Kidney glomerular epithelial cell (primary cell): ENCODE results near the gene TNIK.

Source experiments
- DNase-seq: peaks from one replicate; lab custom pipeline; 2025; lab: John Stamatoyannopoulos, UW

Gene TNIK

DNA sequence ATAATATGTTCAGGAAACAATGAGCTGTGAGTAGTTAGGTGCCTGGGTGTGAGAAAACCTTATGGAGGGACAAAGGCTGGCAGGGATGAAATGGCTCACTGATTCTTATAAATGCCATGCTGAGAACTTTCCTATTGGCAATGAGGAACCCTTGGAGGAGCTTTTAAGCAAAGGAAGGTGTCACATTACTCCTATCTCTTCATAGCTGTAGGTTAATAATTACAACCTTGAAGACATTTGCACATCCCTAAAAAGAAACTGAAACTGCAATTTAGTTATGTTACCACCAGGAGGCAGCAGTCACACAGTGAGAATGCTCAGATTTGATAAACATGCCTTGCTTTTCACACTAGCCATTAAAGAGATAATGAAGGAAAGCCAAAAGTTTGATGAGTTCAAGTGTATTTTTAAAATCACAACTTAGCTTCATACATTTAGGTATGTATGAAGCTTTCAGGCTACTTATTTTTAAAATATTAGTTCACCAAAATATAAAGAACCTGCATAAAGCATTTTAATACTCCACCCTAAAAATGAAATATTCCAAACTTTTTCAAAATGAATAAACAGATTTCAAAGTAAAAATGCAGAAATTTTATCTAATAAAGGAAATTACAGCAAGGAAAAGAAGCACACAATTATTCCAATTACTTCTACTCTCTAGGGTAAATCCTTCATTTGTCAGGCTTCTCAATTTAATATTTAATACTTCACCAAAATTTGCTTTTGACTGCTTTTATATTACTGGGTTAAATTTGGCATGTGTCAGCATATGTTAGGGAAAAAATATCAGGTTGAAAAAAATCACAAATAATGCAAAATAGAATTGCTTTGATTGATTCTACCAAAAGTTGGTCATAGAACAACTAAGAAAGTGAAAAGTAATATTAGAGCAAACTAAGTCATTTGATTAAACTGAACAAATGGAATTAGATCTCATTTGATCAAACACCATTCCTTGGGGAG, 296.8 kb downstream of the TNIK start:
- peak; percentile 20 for DNase-seq

DNA sequence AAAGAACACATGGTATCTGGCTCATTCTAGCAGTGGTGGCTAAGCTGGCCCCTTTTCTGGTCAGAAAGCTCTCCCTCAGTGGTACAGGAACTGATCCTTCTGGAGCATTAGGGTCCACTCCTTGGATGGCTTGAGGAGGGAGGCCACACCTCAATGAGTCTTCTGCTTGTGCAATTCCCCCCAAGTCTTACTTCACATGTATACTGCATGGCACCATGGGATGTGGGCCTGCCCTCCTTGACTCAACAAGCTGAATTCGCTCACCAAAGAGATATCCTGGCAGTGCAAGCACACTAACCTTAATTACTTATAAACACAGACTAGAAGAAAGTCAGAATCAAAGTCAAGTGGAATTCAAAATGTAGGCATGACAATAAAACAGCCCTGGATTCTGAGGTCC, 299.9 kb downstream of the TNIK start:
- DNase-seq = no peak

DNA sequence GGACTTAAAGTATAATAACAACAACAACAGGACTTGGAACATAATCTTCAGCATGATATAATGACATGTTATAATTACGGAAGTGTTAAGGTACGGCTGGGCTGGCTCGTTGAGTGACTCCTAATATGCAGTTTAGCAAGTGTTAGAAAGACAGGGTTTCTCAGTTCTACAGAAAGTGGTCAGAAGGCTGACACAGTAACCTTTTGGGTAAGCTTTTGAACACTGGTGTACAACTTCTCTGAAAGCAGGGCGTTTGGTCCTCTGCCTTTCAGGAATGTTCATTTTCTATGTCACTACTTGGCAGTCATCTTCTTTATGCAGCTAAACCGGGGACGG, 300.4 kb downstream of the TNIK start:
- no peak for DNase-seq

DNA sequence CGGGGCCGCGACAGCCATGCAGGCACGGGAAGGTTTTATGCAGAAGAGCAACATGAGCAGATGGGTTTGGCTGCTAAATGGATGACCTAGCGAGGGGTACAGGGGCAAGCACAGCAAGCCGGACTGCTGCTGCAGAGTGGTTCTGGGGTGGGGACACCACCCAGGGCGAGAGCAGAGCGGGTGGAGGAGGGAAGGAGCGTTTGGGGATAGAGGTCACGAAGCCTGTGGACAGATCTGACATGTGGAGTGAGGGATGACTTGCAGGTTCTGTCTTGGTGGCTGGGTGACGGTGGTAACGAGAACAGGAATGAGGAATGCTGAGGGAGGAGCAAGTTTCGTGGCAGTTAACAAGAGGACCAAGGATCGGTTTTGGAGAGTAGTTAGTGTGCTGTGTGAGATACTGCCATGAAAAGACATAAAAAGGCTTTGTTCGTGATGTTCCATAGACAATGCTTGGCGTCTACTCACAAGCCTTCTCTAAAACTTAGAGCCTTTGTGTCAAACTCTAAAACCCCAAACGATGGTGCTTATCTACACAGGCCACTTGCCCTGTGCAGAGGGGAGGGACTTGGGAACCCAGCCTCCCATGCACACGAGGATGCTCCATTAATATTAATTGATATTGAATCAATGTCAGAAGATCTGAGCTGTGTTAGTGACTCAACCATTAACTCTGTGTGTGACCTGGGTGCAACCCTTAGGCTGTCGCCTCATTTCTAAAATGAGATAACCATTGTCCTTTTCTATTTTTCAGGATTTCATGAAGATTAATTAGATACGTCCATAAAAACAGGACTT, 301.0 kb downstream of the TNIK start:
- DNase-seq = no peak

DNA sequence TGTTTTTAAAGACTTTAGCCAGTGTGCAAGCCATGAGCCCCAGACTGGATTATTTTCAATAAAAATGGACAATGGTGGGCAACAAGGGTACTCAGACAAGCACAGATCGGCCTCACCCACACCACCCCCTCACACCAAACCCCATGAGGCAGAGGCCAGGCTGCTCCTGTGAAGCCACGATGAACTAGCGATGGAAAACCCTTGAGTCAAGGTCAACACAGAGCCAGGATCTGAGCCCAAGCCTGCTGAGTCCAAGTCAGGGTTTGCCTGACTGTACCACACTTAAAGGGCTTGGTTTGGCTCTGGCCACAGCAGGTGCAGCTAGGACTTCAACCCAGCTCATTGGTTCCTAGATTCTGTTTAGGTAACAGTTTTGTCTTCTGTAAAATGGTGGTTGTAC, 302.2 kb downstream of the TNIK start:
- DNase-seq = no peak

DNA sequence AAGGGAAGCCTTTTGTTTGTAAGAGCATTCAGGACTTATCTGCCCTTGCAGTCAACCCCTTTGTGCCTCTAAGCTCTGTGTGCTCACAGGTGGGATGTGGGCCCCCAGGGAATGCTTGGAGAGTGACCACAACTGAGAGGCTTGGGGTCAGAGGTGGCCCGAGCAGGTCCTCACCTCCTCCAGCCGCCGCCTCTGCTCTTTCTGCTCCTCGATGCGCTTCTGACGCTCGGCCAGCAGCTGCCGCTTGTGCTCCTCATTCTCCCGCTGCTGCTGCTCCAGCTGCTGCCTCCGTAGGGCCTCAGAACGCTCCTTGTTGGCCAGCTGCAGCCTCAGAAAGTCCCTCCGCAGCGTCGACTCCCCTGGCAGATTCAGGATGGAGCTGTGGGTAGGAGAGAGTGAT, 302.9 kb downstream of the TNIK start:
- no peak for DNase-seq

DNA sequence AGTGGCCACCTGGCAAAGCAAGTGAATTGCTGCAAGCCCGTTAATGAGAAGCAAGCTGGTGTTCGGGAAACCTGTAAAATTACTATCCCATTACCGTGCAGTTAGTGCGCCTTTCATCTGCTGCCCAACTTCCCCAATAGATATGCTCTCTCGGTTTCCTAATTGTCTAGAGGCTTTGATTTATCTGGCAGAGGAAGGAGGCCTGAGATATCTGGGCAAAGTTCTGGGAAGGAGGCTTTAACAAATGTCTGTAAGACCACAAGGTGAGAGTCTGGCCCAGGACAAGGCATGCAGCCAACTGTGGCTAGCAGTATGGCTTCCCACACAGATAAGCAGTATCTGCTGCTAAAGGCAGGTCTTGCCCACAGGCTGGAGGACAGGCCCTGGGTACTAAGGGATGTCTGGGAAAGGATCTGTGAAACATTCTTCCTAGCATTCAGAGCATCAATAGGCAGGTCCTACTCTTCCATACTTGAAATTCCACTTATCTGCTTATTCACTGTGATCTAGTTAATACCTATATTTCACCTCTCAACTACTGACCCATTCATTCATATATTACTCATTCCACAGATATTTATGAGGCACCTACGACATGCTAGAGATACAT, 303.7 kb downstream of the TNIK start:
- peak; percentile 55 for DNase-seq

DNA sequence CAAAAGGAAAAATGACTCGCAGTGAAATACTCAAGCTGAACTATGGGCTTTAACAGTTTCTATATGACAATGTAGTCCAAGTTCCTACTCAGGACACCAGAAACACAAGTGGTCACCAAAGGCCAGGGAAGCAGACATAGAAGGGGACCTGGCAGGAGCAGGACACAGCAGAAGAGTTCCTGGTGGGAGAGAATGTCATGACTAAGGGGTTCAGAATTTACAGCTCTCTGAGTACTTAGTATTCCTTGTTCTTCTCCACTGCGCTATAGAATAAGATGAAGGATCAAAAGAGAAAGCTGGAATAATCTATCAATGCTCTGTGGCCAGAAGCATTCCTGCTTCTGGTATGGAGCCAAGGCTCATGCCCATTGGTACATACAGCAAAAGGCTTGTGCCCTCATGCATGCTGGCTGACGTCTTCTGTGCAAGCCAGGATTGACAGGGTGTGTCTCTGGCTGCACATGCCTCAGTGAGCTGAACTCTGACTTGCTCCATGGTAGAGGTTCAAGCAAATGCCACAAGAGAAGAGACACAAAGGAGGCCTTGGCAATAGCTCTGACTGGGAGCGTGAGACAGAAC, 305.0 kb downstream of the TNIK start:
- DNase-seq = peak; percentile 57

DNA sequence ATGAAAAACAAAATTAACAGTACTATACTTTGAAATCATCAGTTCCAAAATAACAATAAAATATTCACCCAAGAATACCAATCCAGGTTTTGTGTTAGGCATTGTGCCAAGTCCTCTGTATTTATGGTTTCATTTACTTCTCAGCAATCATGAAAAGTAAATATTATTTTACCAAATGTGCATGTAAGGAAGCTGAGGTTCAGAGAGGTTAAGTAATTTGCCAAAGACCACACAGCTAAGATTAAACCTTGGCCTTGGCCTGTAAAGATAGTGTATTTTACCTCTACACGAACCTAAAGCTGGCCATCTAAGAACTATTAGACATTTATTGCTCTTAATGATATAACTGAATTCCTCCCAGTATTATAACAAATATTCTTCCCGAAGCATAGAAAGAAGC, 309.3 kb downstream of the TNIK start:
- DNase-seq = no peak

DNA sequence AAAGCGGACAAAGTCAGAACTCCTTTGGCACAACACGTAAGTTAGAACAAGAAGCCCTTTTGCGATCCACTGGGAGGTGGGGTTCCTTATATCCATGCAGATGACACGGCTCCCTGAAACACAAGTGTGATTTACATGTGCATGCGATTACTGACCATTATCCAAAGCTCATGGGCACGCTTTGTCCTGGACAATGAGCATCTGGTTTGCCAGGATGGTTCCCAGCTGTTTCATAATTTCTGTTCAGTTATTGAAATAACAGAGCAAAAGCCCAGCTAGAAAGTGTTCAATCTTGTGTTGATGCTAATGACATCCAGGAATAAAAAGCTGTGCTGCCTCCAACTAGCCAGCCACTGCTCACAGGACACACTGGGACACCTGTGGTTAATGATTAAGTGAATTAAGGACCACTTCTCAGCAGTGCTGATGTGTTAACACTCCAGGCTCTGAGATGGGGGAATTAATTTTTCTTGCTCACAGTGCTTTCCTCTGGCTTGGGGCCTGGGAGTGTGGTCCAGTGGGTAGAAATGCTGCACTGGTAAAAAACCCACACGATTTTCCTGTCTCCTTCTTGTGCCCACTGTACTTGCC, 310.6 kb downstream of the TNIK start:
- DNase-seq = no peak

DNA sequence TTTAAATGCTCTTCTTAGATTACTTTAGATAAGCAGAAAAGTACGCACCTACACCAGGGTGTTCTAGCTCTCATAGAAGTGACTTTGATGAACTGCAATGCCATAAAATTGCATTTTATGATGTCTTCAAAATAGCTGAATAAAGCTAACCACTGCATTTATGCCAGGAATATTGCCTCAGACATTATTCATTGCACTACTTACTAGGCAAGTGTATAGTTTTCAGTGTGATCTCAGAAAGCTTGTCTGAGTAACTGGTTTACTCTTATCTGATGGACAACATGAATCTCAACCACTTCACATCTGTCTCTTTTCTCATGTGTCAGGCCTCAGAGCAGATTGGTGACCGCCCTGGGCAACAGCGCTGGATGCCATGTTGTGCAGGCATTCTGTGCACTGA, 314.4 kb downstream of the TNIK start:
- no peak for DNase-seq

DNA sequence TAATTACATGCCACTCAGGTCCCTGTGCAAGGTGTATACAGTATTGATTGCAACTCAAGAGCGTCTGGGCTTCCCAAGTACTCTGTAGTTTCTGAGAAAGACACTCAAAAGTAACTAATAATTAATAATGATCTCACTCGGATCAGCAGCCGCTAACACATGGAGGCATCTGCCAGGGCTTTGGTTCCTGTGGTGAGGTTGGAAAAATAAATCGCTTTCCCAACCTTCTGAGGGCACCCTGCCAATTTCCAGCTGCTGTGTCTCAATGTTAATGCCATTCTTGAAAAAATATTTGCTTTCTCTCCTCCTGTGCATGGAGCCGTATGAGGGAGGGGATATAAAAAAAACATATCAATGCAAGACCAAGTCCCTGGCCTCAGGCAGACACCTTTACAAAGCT, 317.2 kb downstream of the TNIK start:
- DNase-seq = peak; percentile 98

DNA sequence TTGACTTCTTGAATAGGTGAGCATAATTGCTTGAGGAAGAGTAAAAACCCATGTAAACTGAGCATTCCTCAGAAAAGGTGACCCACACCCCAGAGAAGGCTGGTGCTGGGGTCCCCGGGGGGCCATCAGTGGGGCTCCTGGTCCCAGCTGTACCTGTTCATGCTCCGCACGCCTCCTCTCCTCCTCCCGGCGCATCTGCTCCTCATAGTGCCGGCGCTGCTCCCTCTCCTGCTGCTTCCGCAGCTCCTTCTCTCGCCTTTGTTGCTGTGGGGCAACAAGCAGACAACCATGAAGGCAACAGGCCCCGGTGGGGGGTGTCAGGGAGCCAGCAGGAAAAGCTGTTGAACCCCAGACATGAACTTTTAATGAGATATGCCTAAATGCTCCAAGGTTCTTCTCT, 320.0 kb downstream of the TNIK start:
- no peak for DNase-seq

DNA sequence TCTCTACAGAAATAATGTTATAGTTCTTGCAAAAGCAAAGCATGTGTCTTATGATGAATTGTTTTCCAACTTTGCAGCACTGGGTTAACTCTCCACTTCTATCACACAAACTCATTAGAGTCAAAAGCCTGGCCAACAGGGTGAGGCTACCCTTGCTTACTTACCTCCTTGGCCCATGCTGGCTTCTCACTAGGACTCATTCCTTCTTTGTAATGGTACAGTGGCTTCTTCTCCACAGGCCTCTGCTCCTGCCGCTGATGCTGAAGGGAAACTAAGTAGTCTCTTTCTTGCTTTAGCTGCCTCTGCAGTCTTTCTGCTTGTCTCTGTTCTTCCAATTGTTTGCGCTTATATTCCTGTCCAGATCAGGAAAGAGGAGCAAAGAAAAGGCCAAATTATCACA, 322.2 kb downstream of the TNIK start:
- no peak for DNase-seq

DNA sequence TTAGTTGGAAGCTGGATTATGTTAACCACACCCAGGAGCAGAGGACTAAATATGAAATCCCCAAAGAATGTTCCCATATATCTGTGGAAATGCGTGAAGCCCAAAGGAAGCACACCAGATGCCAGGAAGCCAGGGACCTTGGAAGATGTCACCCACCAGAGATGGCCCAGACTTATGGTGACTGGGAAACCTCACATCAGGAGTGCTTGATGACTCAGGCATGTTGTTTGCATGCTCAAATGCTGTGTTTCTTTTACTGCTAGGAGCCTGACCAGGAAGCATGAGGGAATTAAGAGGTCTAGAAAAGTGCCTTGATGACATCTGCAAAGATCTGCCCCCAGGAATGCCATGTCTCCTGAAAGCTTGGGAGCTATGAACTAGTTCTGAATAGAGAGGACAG, 324.7 kb downstream of the TNIK start:
- DNase-seq = no peak

DNA sequence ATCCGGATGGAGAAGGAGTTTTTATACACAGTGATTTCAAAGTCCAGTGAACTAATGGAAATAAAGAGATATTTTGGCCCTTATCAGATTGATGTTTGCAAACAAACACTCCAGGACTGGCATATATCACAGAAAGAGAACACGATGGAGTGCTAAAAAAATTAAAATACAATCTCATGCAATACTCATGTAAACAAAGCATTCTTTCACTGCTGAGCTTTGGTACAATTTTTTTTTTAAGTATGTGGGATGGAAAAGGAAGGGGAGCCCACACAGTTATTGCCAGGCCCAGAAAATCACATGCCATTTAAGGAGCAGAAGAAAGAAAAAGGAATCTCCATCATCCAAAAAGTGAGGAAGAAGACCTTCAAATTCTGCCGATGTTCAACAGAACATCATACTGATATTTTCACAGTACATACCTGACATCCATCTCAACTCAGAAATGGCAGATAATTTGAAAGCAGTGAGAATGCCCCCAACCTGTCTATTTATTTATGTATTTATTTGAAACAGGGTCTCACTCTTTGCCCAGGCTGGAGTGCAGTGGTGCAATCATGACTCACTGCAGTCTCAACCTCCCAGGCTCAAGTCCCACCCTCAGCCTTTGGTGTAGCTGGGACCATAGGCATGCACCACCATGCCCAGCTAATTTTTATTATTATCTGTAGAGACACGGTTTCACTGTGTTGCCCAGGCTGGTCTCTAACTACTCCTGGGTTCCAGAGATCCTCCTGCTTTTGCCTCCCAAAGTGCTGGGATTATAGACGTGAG, 326.2 kb downstream of the TNIK start:
- no peak for DNase-seq

DNA sequence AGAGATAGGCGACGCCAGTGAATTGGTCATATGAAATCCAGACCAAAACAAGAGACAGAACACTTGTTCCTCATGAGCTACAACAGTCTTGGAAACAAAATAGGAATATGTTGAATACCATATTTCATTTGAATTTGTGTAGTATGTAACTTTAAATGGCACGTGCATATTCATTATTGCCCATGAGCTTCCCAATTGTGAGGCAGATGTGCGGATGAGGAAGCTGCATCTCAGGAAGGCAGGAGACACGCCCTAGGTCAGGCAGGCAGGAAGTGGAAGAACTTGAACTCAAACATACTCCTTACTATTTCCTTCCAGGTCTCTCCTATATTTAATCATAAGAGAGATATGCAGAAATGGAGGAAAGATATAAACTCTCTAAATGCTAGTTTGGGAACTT, 326.9 kb downstream of the TNIK start:
- DNase-seq = no peak

DNA sequence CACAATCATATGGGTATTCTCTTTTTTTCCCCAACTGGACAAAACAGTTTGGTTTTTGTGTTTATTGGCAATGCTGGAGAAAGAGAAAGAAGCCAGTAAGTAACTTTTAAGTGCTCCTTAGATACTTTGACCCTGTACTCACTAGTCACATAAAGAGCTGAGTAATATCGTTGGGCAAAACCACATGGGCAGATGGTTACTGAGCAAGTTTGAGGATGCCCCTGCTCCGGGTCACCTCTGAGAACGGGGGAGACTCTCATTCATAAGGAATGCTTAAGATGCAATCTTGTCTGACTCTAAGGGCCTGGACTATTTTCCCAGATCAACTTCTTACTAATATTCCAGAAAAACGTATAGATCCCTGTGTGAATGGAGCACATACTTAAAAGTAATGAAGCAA, 327.3 kb downstream of the TNIK start:
- peak; percentile 24 for DNase-seq

DNA sequence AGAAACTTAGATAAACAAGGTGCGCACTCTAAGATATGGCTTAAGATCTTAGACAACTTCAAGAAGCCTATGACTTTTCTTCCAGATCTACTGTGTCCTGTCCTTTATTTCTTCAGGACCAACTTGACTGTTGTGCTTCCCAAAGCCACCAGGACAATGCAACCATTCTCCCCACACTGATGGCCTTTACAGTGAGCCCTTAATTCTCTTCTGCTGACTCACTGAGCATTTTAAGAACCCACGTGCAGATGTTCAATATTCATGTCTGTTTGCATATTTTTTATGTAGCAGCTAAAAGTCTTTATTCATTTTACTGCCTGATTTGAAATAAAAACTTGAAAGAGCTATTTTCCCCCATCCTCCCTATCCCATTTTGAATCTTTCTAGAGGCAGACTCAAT, 330.4 kb downstream of the TNIK start:
- DNase-seq = no peak

DNA sequence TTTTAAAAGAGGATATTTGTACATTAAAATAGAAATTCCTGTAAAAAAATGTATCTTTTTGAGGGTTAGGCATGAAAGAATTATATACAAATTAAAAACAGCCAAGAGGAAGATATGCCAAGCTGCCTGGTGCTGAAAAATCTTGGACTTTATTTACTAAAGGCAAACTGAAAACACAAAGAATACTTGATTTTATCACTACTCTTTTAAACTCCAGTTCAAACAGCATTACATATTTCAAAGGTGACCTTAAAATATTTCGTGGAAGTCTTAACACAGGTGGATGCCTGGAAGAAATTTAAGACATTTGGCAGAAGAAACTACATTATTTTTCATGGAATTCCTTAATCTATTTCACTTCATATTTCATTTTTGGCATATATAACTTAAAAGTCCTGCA, 332.6 kb downstream of the TNIK start:
- no peak for DNase-seq

DNA sequence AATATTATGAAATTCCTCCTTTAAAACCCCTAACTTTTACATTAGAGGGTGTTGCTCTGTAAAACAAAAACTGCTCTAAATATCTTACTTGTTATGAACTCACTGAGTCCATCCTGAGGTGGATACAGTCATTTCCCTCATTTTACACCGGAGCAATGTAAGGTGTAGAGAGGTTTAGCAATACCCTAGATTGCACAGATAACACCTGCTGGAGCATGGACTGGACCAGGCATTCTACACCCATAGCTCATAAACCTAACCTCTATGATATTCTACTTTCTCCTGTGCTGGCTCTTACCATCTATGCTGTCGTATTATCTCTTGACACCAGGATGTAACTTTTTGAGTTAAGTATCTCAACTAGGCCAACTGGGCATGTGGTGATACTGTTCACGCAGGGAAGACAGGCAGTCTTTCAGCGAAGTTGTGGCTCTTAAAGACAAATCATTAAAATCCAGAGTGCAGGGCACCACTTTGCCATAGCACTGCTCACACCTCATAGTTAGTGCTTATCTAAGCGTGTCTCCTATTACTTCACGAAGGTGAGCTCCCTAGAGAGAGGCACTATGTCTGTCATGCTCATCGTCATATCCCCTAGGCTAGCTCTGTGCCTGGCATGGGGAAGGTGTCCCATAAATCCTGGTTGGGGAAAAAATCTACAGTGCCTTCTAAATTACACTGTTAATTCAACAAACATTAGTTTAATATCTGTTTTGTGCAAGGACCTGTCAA, 333.6 kb downstream of the TNIK start:
- DNase-seq = no peak
